ENCODE results near the gene KRTAP19-7. TPM values are rescaled to one million over a fixed set of nuclear protein-coding genes. Genes with fewer than 3 reads are reported as not detected.

The KRTAP19-7 gene
- total and polyA plus RNA-seq, 2 donors from 2014 or later, result not detected

- no peaks in the 10 kb centered on the region for H3K36me3 ChIP-seq (ENCODE audit: control insufficient read depth in 2 of 3, insufficient read depth in 3 of 3, low read length in 3 of 3)
- FAIRE-seq (no peak), DNase-seq (no peak)
- H3K4me3 ChIP-seq (ENCODE audit: low read length in 3 of 3), result no peak overlapping the region
- H3K9me3 ChIP-seq (ENCODE audit: control insufficient read depth in 2 of 3, insufficient read depth in 1 of 3, low read length in 3 of 3), result no peaks in the 10 kb centered on the region
- H3K27me3 ChIP-seq (ENCODE audit: control insufficient read depth, insufficient read depth, low read length), result no peaks in the 10 kb centered on the region
- no peak overlapping the region for H3K9ac ChIP-seq (ENCODE audit: low read length in 3 of 3)
- no peak for TF ChIP-seq CTCF (IDR thresholded peaks at IDR 0.05; ENCODE audit: borderline replicate concordance, extremely low read depth, insufficient read depth)
- H3K4me1 ChIP-seq (ENCODE audit: control insufficient read depth in 2 of 3, insufficient read depth in 2 of 3, low read depth in 1 of 3, low read length in 3 of 3), result no peaks in the 10 kb centered on the region
- intact Hi-C loops (cut with DNase I), result no loop called here
- H3K27ac ChIP-seq (ENCODE audit: low read depth in 2 of 2, low read length in 2 of 2), result no peak overlapping the region
These were observed 45.4 kb downstream of the KRTAP19-7 start for GRCh38 chr21:30515681-30516080.

Other genes with a start within 250 kb of the KRTAP19-7 start
- not detected for gene KRTAP26-1, start 241.0 kb downstream of the KRTAP19-7 start, total RNA-seq
- gene KRTAP26-1, start 241.0 kb downstream of the KRTAP19-7 start, polyA plus RNA-seq (ENCODE audit: insufficient read depth, low read depth, low replicate concordance), result not detected
- gene KRTAP27-1, start 223.6 kb downstream of the KRTAP19-7 start, total RNA-seq, result not detected
- gene KRTAP27-1, start 223.6 kb downstream of the KRTAP19-7 start, polyA plus RNA-seq (ENCODE audit: insufficient read depth, low read depth, low replicate concordance), result not detected
- not detected for gene KRTAP23-1, start 212.7 kb downstream of the KRTAP19-7 start, total RNA-seq
- not detected for gene KRTAP23-1, start 212.7 kb downstream of the KRTAP19-7 start, polyA plus RNA-seq (ENCODE audit: insufficient read depth, low read depth, low replicate concordance)
- gene KRTAP13-2, start 189.0 kb downstream of the KRTAP19-7 start, total RNA-seq, result not detected
- not detected for gene KRTAP13-2, start 189.0 kb downstream of the KRTAP19-7 start, polyA plus RNA-seq (ENCODE audit: insufficient read depth, low read depth, low replicate concordance)
- gene KRTAP13-1, start 165.3 kb downstream of the KRTAP19-7 start, total RNA-seq, result not detected
- gene KRTAP13-1, start 165.3 kb downstream of the KRTAP19-7 start, polyA plus RNA-seq (ENCODE audit: insufficient read depth, low read depth, low replicate concordance), result not detected
- gene KRTAP13-3, start 135.4 kb downstream of the KRTAP19-7 start, total RNA-seq, result not detected
- not detected for gene KRTAP13-3, start 135.4 kb downstream of the KRTAP19-7 start, polyA plus RNA-seq (ENCODE audit: insufficient read depth, low read depth, low replicate concordance)
- not detected for gene KRTAP13-4, start 131.1 kb downstream of the KRTAP19-7 start, total RNA-seq
- gene KRTAP13-4, start 131.1 kb downstream of the KRTAP19-7 start, polyA plus RNA-seq (ENCODE audit: insufficient read depth, low read depth, low replicate concordance), result not detected
- gene KRTAP15-1, start 121.0 kb downstream of the KRTAP19-7 start, total RNA-seq, result not detected
- gene KRTAP15-1, start 121.0 kb downstream of the KRTAP19-7 start, polyA plus RNA-seq (ENCODE audit: insufficient read depth, low read depth, low replicate concordance), result not detected
- gene KRTAP19-1, start 80.9 kb downstream of the KRTAP19-7 start, total RNA-seq, result not detected
- gene KRTAP19-1, start 80.9 kb downstream of the KRTAP19-7 start, polyA plus RNA-seq (ENCODE audit: insufficient read depth, low read depth, low replicate concordance), result not detected
- not detected for gene KRTAP19-2, start 73.9 kb downstream of the KRTAP19-7 start, total RNA-seq
- gene KRTAP19-2, start 73.9 kb downstream of the KRTAP19-7 start, polyA plus RNA-seq (ENCODE audit: insufficient read depth, low read depth, low replicate concordance), result not detected
- not detected for gene KRTAP19-3, start 69.3 kb downstream of the KRTAP19-7 start, total RNA-seq
- not detected for gene KRTAP19-3, start 69.3 kb downstream of the KRTAP19-7 start, polyA plus RNA-seq (ENCODE audit: insufficient read depth, low read depth, low replicate concordance)
- not detected for gene KRTAP19-4, start 64.1 kb downstream of the KRTAP19-7 start, total RNA-seq
- not detected for gene KRTAP19-4, start 64.1 kb downstream of the KRTAP19-7 start, polyA plus RNA-seq (ENCODE audit: insufficient read depth, low read depth, low replicate concordance)
- not detected for gene KRTAP19-5, start 59.2 kb downstream of the KRTAP19-7 start, total RNA-seq
- not detected for gene KRTAP19-5, start 59.2 kb downstream of the KRTAP19-7 start, polyA plus RNA-seq (ENCODE audit: insufficient read depth, low read depth, low replicate concordance)
- not detected for gene KRTAP19-6, start 19.4 kb downstream of the KRTAP19-7 start, total RNA-seq
- gene KRTAP19-6, start 19.4 kb downstream of the KRTAP19-7 start, polyA plus RNA-seq (ENCODE audit: insufficient read depth, low read depth, low replicate concordance), result not detected
- gene KRTAP22-2, start 29.1 kb upstream of the KRTAP19-7 start, total RNA-seq, result not detected
- gene KRTAP22-2, start 29.1 kb upstream of the KRTAP19-7 start, polyA plus RNA-seq (ENCODE audit: insufficient read depth, low read depth, low replicate concordance), result not detected
- gene KRTAP6-3, start 31.1 kb upstream of the KRTAP19-7 start, total RNA-seq, result not detected
- gene KRTAP6-3, start 31.1 kb upstream of the KRTAP19-7 start, polyA plus RNA-seq (ENCODE audit: insufficient read depth, low read depth, low replicate concordance), result not detected
- not detected for gene KRTAP6-2, start 37.6 kb upstream of the KRTAP19-7 start, total RNA-seq
- gene KRTAP6-2, start 37.6 kb upstream of the KRTAP19-7 start, polyA plus RNA-seq (ENCODE audit: insufficient read depth, low read depth, low replicate concordance), result not detected
- gene KRTAP22-1, start 39.8 kb upstream of the KRTAP19-7 start, total RNA-seq, result not detected
- gene KRTAP22-1, start 39.8 kb upstream of the KRTAP19-7 start, polyA plus RNA-seq (ENCODE audit: insufficient read depth, low read depth, low replicate concordance), result not detected
- not detected for gene KRTAP6-1, start 52.6 kb upstream of the KRTAP19-7 start, total RNA-seq
- gene KRTAP6-1, start 52.6 kb upstream of the KRTAP19-7 start, polyA plus RNA-seq (ENCODE audit: insufficient read depth, low read depth, low replicate concordance), result not detected
- gene KRTAP20-1, start 55.1 kb upstream of the KRTAP19-7 start, total RNA-seq, result not detected
- gene KRTAP20-1, start 55.1 kb upstream of the KRTAP19-7 start, polyA plus RNA-seq (ENCODE audit: insufficient read depth, low read depth, low replicate concordance), result not detected
- not detected for gene KRTAP20-4, start 59.3 kb upstream of the KRTAP19-7 start, total RNA-seq
- gene KRTAP20-4, start 59.3 kb upstream of the KRTAP19-7 start, polyA plus RNA-seq (ENCODE audit: insufficient read depth, low read depth, low replicate concordance), result not detected
- not detected for gene KRTAP20-2, start 73.9 kb upstream of the KRTAP19-7 start, total RNA-seq
- gene KRTAP20-2, start 73.9 kb upstream of the KRTAP19-7 start, polyA plus RNA-seq (ENCODE audit: insufficient read depth, low read depth, low replicate concordance), result not detected
- not detected for gene KRTAP20-3, start 81.5 kb upstream of the KRTAP19-7 start, total RNA-seq
- gene KRTAP20-3, start 81.5 kb upstream of the KRTAP19-7 start, polyA plus RNA-seq (ENCODE audit: insufficient read depth, low read depth, low replicate concordance), result not detected
- gene KRTAP21-3, start 157.5 kb upstream of the KRTAP19-7 start, total RNA-seq, result not detected
- gene KRTAP21-3, start 157.5 kb upstream of the KRTAP19-7 start, polyA plus RNA-seq (ENCODE audit: insufficient read depth, low read depth, low replicate concordance), result not detected
- not detected for gene KRTAP21-2, start 185.9 kb upstream of the KRTAP19-7 start, total RNA-seq
- not detected for gene KRTAP21-2, start 185.9 kb upstream of the KRTAP19-7 start, polyA plus RNA-seq (ENCODE audit: insufficient read depth, low read depth, low replicate concordance)
- gene KRTAP21-1, start 194.1 kb upstream of the KRTAP19-7 start, total RNA-seq, result not detected
- gene KRTAP21-1, start 194.1 kb upstream of the KRTAP19-7 start, polyA plus RNA-seq (ENCODE audit: insufficient read depth, low read depth, low replicate concordance), result not detected